Posterior vena cava (tissue), 2 donors: Measurements from ENCODE around the gene CNPY1. TPM values are rescaled to one million over a fixed set of nuclear protein-coding genes. Genes with fewer than 3 reads are reported as not detected.
A peak's percentile ranks its signal among the peaks of the same experiment; 100 is the strongest.
"Not testable (repeated sequence)": the region's sequence is repeated elsewhere in the genome, so short reads cannot be mapped to it uniquely, and the experiment has no call there.

Experiments used
- DNase-seq: peaks from one replicate; pipeline ENCODE4 v3.0.0-alpha.2; 2020; ENCODE audit warnings: low spot score
- intact Hi-C, 2 donors: fragments of 100-400 bp; cut with DNase I; formaldehyde crosslinking; loops; one replicate each; pipeline versions ENCODE4 v1.14.1 to v1.14.2; 2022 to 2023
- total RNA-seq, 2 donors: library from RNA; stranded (reverse); fragmentation: NEBNext Ultra II Directional; extraction: Animal tissue kit (Norgen Biotek cat#: 25700); gene quantifications; one replicate each; pipeline ENCODE4 v1.2.1, GENCODE V29; 2021
- donor health status: DM: yes; HTN: yes; CAD: no.
- donor health status: DM: yes; HTN: yes; CAD: no.

CNPY1 gene
- total RNA-seq, 2 donors from 2014 or later = not detected

- DNase-seq = peak; percentile 76
- intact Hi-C loops = no loop called here
These were observed 24.5 kb downstream of the CNPY1 start for GRCh38 chr7:155521743-155522398.

DNA sequence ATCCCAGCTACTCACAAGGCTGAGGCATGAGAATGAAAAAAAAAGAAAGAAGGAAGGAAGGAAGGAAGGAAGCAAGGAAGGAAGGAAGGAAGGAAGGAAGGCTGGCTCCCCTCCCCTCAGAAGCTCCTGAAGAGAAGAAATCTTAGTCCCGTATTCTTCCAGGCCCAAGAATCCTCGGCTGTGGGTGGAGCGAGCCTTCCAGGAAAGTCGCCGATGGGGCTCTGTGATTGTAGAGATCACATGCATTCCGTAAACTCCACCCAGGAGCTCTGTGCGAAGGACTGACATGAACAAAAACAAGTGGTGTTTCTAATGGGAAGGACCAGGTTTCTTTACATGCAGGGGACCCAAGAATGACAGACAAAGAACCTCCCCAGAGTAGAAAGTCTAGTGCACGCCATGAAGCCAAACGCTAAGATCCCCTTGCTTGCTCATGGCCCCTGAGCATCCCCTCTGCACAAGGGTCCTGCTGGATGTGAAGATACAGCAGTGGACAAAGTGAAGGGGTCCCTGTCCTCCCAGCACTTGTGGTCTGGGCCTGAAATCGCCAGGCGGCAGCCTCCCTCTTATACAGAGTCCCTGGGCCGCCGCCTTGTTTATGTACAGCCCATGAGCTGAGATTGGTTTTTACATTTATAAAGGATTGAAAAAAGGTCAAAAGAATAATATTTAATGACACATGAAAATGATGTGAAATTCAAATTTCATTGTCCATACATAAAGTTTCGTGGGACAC lies 25.2 kb downstream of the CNPY1 start:
- DNase-seq = no peak
- intact Hi-C loops = no loop called here

GRCh38 chr7:155520114-155520513 lies 26.2 kb downstream of the CNPY1 start:
- DNase-seq = no peak
- intact Hi-C loops = no loop called here

GRCh38 chr7:155519358-155519757 lies 27.0 kb downstream of the CNPY1 start:
- DNase-seq, intact Hi-C loops: not testable (repeated sequence)

DNA sequence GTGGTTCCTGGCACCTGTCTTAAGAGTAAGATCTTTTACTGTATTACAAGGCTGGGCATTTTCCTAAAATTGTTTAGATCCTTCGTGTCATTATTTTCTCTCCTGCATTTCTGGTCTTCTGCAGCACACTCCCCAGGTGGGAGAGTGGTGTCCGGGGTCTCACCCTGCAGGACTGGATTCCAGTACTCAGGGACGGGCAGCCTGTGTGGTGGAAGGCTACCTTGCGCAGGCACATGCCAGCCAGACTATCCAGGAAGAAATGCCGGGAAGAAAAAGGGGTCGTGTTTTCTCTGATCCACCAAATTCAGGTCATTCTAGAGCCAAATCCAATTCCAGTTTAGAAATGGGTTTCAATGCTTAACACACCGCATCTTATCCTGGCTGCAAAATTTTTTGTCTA lies 27.7 kb downstream of the CNPY1 start:
- intact Hi-C loops = no loop called here
- DNase-seq = no peak

GRCh38 chr7:155517969-155518368 lies 28.4 kb downstream of the CNPY1 start:
- no peak for DNase-seq
- intact Hi-C loops = no loop called here

- intact Hi-C loops = no loop called here
- no peak for DNase-seq
These were observed 28.9 kb downstream of the CNPY1 start for GRCh38 chr7:155517452-155517851.

DNA sequence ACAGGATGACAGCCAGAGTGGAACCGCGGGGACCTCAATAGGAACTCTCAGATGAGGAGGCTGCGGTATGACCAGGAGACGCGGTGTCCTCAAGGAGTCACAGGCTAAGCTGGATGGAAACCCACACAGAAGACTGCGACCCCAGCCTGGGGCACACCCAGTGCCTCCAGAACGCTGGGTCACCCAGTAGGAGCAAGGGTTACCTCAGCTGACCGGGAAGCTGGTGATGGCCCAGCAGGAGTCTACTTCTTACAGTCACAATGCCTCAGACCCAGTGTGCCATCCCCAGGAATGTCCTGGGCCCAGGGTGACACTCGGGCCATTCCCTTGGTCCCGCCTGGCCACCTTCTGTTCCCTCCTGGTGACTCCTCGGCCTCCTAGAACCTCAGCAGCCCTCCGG lies 29.9 kb downstream of the CNPY1 start:
- DNase-seq = no peak
- intact Hi-C loops = no loop called here

DNA sequence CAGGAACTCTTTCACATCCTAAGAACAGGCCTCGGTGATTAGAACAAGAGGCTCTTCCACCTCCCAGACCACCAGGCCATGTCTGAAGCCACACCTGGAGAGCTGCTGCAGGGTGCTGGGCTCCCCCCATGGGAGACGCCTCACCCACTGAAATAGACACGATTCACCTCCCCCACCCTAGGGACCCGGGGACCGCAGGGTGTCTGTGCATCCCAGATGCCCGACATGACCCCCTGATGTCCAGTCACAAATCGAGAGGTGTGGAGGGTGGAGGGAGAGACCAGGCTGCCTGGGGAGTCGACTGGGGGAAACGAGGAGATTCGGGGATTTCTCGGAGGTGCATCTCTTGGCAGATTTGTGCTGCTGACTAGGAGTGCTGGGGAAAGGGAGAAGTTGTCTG lies 31.0 kb downstream of the CNPY1 start:
- no peak for DNase-seq
- intact Hi-C loops = no loop called here

DNA sequence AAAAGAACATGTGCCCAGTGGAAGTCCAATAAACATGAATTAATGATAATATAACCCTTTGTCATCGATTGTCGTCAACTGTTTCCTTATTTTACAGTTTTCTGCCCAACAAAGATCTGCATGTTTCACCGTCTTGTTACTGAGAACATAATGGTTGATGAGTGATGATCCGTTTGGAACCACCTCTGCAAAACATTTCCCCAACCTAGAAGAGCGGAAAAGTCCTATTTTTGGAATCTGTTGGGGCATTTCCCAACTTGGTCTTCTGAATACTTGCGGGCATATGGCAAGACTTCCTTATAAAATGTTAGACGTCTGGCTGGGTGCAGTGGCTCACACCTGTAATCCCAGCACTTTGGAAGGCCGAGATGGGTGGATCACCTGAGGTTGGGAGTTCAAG lies 32.1 kb downstream of the CNPY1 start:
- no peak for DNase-seq
- intact Hi-C loops = no loop called here

- no peak for DNase-seq
- intact Hi-C loops = no loop called here
These were observed 32.6 kb downstream of the CNPY1 start for GRCh38 chr7:155513543-155514285.

DNA sequence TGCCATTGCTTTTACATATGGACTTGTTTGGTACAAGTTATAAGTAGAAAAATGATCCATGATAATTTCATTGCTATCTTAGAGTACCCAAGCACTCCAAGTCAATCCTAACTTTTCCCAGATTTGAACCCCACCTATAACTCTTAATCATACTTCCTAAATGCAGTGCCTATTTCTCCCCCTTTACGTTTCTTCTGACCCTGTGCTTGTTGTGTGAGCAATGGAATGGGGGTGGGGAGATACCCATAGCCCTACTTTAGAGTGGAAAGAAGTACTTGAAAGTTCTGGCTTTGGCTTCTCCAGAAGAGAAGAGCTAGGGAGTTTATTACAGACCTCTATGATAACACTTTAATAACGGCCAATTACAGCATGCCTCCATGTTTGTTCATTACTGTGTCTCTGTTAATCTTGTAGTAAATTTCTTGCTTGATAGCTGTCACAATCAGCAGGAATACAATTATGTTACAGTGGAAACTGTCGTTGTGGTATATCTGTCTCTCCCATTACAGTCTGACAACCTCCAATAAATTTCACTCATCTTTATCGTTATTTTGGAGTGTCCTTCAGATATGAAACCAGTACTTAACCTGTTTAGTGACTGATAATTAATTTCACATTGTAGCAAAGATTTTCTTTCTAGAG lies 34.0 kb downstream of the CNPY1 start:
- DNase-seq = no peak

GRCh38 chr7:155511702-155511996 lies 34.7 kb downstream of the CNPY1 start:
- DNase-seq = no peak
- intact Hi-C loops = no loop called here

More for the DNA sequence above, 34.0 kb downstream of the CNPY1 start:
- intact Hi-C loops = no loop called here

DNA sequence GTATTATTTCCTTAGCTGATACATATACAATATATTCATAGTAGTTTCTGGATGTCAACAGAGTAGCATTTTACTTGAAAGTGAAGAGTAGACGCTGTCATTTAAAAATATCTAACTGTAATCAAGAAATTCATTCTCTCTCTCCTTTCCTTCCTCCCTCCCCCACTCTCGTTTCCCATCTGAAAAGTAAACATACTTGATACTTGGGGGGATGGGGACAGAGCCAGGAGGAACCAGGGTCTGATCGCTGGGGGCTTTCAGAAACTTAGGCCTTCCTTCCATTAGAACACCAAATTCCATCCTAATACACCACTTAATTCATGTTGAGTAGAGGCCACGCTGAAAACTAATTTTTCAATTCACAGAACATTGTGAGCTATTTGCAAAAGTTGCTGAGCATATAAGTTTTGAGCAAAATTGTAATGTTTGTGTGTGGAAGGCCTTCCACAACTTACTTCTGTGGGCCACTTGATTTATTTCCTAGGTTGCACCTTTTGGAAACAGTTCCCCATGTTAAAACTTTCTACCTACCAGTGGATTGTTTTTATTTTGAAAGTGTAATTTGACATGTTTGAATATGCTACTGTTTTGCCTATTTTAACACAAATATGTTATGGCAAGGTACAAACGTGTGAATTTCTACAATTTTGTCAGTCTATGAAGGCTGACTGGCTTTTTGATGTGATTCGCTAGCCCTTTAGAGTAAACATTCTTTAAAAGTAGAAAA lies 35.2 kb downstream of the CNPY1 start:
- intact Hi-C loops = no loop called here
- no peak for DNase-seq

GRCh38 chr7:155509725-155510551 lies 36.4 kb downstream of the CNPY1 start:
- no peak for DNase-seq
- intact Hi-C loops = no loop called here

- intact Hi-C loops = no loop called here
- no peak for DNase-seq
These were observed 37.0 kb downstream of the CNPY1 start for GRCh38 chr7:155509359-155509724.

GRCh38 chr7:155508376-155509358 lies 37.7 kb downstream of the CNPY1 start:
- intact Hi-C loops = no loop called here
- DNase-seq = no peak

- intact Hi-C loops = no loop called here
- no peak for DNase-seq
These were observed 38.8 kb downstream of the CNPY1 start for GRCh38 chr7:155507576-155507975.
